ENCODE measurements around the gene PSMD13.

DNA sequence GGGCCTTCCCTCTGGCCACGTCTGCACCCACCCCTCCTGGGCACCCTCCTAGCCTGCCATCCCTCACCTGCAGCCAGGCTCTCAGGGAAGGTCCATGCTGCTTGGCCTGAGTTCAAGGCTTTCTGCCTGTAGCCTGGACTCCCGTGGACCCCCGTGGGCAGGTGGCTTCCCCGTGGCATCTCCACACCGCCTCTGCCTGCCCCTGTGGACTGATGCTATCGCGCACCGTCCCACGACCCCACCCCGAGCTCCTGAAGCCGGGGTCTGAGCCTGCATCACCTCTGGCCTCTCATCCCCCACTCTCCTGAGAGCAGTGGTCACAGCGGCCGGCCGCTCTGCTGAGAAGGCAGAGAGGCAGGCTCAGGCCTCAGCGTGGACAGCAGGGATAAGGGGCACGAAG is 58.0 kb downstream of the PSMD13 start:
- TF ChIP-seq, protein P1, sequence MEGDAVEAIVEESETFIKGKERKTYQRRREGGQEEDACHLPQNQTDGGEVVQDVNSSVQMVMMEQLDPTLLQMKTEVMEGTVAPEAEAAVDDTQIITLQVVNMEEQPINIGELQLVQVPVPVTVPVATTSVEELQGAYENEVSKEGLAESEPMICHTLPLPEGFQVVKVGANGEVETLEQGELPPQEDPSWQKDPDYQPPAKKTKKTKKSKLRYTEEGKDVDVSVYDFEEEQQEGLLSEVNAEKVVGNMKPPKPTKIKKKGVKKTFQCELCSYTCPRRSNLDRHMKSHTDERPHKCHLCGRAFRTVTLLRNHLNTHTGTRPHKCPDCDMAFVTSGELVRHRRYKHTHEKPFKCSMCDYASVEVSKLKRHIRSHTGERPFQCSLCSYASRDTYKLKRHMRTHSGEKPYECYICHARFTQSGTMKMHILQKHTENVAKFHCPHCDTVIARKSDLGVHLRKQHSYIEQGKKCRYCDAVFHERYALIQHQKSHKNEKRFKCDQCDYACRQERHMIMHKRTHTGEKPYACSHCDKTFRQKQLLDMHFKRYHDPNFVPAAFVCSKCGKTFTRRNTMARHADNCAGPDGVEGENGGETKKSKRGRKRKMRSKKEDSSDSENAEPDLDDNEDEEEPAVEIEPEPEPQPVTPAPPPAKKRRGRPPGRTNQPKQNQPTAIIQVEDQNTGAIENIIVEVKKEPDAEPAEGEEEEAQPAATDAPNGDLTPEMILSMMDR (conservative IDR thresholded peaks at IDR 0.05 in 1 of 2, IDR thresholded peaks at IDR 0.05 in 1 of 2; ENCODE audit: extremely low read depth in 1 of 2, insufficient read depth in 1 of 2, low read depth in 1 of 2, low read length in 2 of 2), result no peak
- no peak for TF ChIP-seq EZH2 (IDR thresholded peaks at IDR 0.05; ENCODE audit: borderline replicate concordance, low read length)
